Measurements from ENCODE around the gene RAPGEF1. TPM values are rescaled to one million over a fixed set of nuclear protein-coding genes. Genes with fewer than 3 reads are reported as not detected.

The RAPGEF1 gene
- total and polyA plus RNA-seq, 2 donors (not counting 3 experiments of a cell fraction or from before 2014, with no cell fraction given): 50.0 to 124 TPM

- Histone ChIP-seq H4K20me1 (replicated peaks; ENCODE audit: control insufficient read depth, extremely low read depth, insufficient read depth, low read length) (no peaks in the 10 kb centered on the region), H3K79me2 (ENCODE audit: control insufficient read depth, insufficient read depth, low read length) (no peaks in the 10 kb centered on the region), H3K4me3 (replicated peaks in 1 of 3; ENCODE audit: insufficient read depth in 1 of 3, low read depth in 1 of 3, low read length in 3 of 3) (no peak overlapping the region), H3K36me3 (ENCODE audit: control insufficient read depth in 2 of 2, extremely low read depth in 1 of 2, insufficient read depth in 2 of 2, low read length in 2 of 2) (no peaks in the 10 kb centered on the region), H3K4me2 (ENCODE audit: insufficient read depth, low read length) (no peak overlapping the region), H3K9ac (replicated peaks; ENCODE audit: extremely low read depth, insufficient read depth, low read length) (no peak overlapping the region), H3K27me3 (ENCODE audit: control insufficient read depth in 2 of 2, insufficient read depth in 2 of 2, low read length in 2 of 2) (peaks cover 6 to 15% of the 10 kb centered on the region in 2 experiments), H3K9me3 (replicated peaks; ENCODE audit: control insufficient read depth, insufficient read depth, low read length) (no peaks in the 10 kb centered on the region), H3K9me1 (replicated peaks; ENCODE audit: control insufficient read depth, extremely low read depth, insufficient read depth, low read length) (no peaks in the 10 kb centered on the region), H3K4me1 (ENCODE audit: control insufficient read depth, extremely low read depth, insufficient read depth, low read length) (no peaks in the 10 kb centered on the region), H2AFZ (ENCODE audit: low read depth, low read length) (no peak overlapping the region), H3K27ac (ENCODE audit: insufficient read depth, low read depth, low read length) (no peak overlapping the region)
- FAIRE-seq: no peak
- intact Hi-C loops (cut with micrococcal nuclease): no loop called here
- POLR2A ChIA-PET: no interaction called here
- TF ChIP-seq JUN (IDR thresholded peaks at IDR 0.05; ENCODE audit: borderline replicate concordance, insufficient read depth, insufficient read length, low read depth): no peak
- CTCF ChIA-PET: interaction anchor here (0.6 to 2.6 kb wide), 7 partner anchors 22 to 223 kb away, joined by 3 to 31 read pairs (median 3); no protein-coding TSS in a partner anchor
- no TSS peak for BruUV-seq (replicated peaks)
- dilution Hi-C loops (cut with MboI; ENCODE audit: extremely low pct_ligation_motif_present, low sequenced_read_pairs): no loop called here
- DNase-seq (ENCODE audit: low read depth, low spot score): no peak
Measured at GRCh38 chr9:131559421-131560000, 180.4 kb downstream of the RAPGEF1 start.

GRCh38 chr9:131557855-131558548, 181.9 kb downstream of the RAPGEF1 start:
- peaks cover 13 to 17% of the 10 kb centered on the region in 2 experiments for H3K27me3 ChIP-seq (ENCODE audit: control insufficient read depth in 2 of 2, insufficient read depth in 2 of 2, low read length in 2 of 2)
- no peaks in the 10 kb centered on the region for H3K36me3 ChIP-seq (ENCODE audit: control insufficient read depth in 2 of 2, extremely low read depth in 1 of 2, insufficient read depth in 2 of 2, low read length in 2 of 2)
- intact Hi-C loops (cut with micrococcal nuclease): no loop called here
- ChIA-PET POLR2A (no interaction called here), CTCF (no interaction called here)
- H3K4me2 ChIP-seq (ENCODE audit: insufficient read depth, low read length): no peak overlapping the region
- dilution Hi-C loops (cut with MboI; ENCODE audit: extremely low pct_ligation_motif_present, low sequenced_read_pairs): no loop called here
- H3K27ac ChIP-seq (ENCODE audit: insufficient read depth, low read depth, low read length): no peak overlapping the region
- no peak overlapping the region for H3K4me3 ChIP-seq (replicated peaks in 1 of 3; ENCODE audit: insufficient read depth in 1 of 3, low read depth in 1 of 3, low read length in 3 of 3)
- no peaks in the 10 kb centered on the region for H3K79me2 ChIP-seq (ENCODE audit: control insufficient read depth, insufficient read depth, low read length)
- no peaks in the 10 kb centered on the region for H3K4me1 ChIP-seq (ENCODE audit: control insufficient read depth, extremely low read depth, insufficient read depth, low read length)
- FAIRE-seq (no peak), DNase-seq (ENCODE audit: low read depth, low spot score) (no peak)
- no peak overlapping the region for H3K9ac ChIP-seq (replicated peaks; ENCODE audit: extremely low read depth, insufficient read depth, low read length)
- no peak overlapping the region for H2AFZ ChIP-seq (ENCODE audit: low read depth, low read length)
- no TSS peak for BruUV-seq (replicated peaks)
- H4K20me1 ChIP-seq (replicated peaks; ENCODE audit: control insufficient read depth, extremely low read depth, insufficient read depth, low read length): no peaks in the 10 kb centered on the region
- no peaks in the 10 kb centered on the region for H3K9me3 ChIP-seq (replicated peaks; ENCODE audit: control insufficient read depth, insufficient read depth, low read length)
- H3K9me1 ChIP-seq (replicated peaks; ENCODE audit: control insufficient read depth, extremely low read depth, insufficient read depth, low read length): no peaks in the 10 kb centered on the region
- TF ChIP-seq FOS (IDR thresholded peaks at IDR 0.05; ENCODE audit: borderline replicate concordance, insufficient read depth, low read length) (no peak), JUN (IDR thresholded peaks at IDR 0.05; ENCODE audit: borderline replicate concordance, insufficient read depth, insufficient read length, low read depth) (no peak)
